D721Med (cell line): ENCODE results near the gene SKAP1.

Experiments
- DNase-seq: peaks from one replicate; pipeline ENCODE4 v3.0.0; 2011; ENCODE audit warnings: low spot score; ENCODE audit not compliant: insufficient read length
- FAIRE-seq: peaks from 2 replicates; lab custom pipeline; 2011; peaks lifted over from hg19 to GRCh38; lab: Jason Lieb, UNC
- CTCF ChIP-seq: IDR thresholded peaks from 2 replicates; pipeline ENCODE4 v1.5.1; 2012; ENCODE audit warnings: mild to moderate bottlenecking, control low read depth; ENCODE audit not compliant: insufficient read depth; ENCODE audit errors: missing control alignments

The SKAP1 gene

GRCh38 chr17:48238933-48239602 lies 190.9 kb downstream of the SKAP1 start:
- DNase-seq (no peak), FAIRE-seq (no peak)
- no peak for TF ChIP-seq CTCF

- DNase-seq (no peak), FAIRE-seq (no peak)
- no peak for TF ChIP-seq CTCF
These were observed 192.6 kb downstream of the SKAP1 start for GRCh38 chr17:48237456-48237855.

GRCh38 chr17:48236681-48237134 lies 193.3 kb downstream of the SKAP1 start:
- FAIRE-seq, result no peak
- no peak for TF ChIP-seq CTCF
- no peak for DNase-seq

GRCh38 chr17:48234922-48235321 lies 195.1 kb downstream of the SKAP1 start:
- no peak for DNase-seq
- no peak for FAIRE-seq
- no peak for TF ChIP-seq CTCF

GRCh38 chr17:48231995-48232959 lies 197.7 kb downstream of the SKAP1 start:
- DNase-seq (no peak), FAIRE-seq (no peak)
- no peak for TF ChIP-seq CTCF

GRCh38 chr17:48229936-48230335 lies 200.1 kb downstream of the SKAP1 start:
- no peak for FAIRE-seq
- no peak for DNase-seq
- TF ChIP-seq CTCF, result no peak
